ENCODE results near the gene CCDC51. TPM values are rescaled to one million over a fixed set of nuclear protein-coding genes. Genes with fewer than 3 reads are reported as not detected.

The CCDC51 gene
- total and polyA plus RNA-seq, 2 donors (not counting 1 experiment from before 2014, with no cell fraction given) = 5.0 to 5.9 TPM

GRCh38 chr3:48409291-48410201 is 30.4 kb downstream of the CCDC51 start:
- Mint-ChIP-seq H3K27ac (no peak overlapping the region), H3K4me1 (no peaks in the 10 kb centered on the region), H3K9me3 (ENCODE audit: insufficient read depth) (no peaks in the 10 kb centered on the region), H3K4me3 (no peak overlapping the region), H3K27me3 (no peaks in the 10 kb centered on the region)
- Histone ChIP-seq H3K4me2 (replicated peaks; ENCODE audit: low read depth, low read length, poor library complexity, severe bottlenecking) (no peak overlapping the region), H3K27me3 (replicated peaks in 1 of 4; ENCODE audit: control extremely low read depth in 1 of 4, control insufficient read depth in 3 of 4, insufficient read depth in 4 of 4, low read length in 3 of 4) (no peaks in the 10 kb centered on the region), H3K4me3 (ENCODE audit: control extremely low read depth in 1 of 5, extremely low read depth in 1 of 5, insufficient read depth in 1 of 5, low read depth in 2 of 5, low read length in 4 of 5) (no peak overlapping the region), H3K36me3 (replicated peaks in 1 of 2; ENCODE audit: control extremely low read depth in 1 of 2, control insufficient read depth in 1 of 2, extremely low read depth in 1 of 2, insufficient read depth in 2 of 2, low read length in 1 of 2) (no peaks in the 10 kb centered on the region), H3K27ac (ENCODE audit: low read length in 2 of 2) (no peak overlapping the region), H3K79me2 (ENCODE audit: control insufficient read depth, insufficient read depth, low read length) (no peaks in the 10 kb centered on the region), H3K9ac (ENCODE audit: low read length) (no peak overlapping the region), H3K4me1 (ENCODE audit: control insufficient read depth in 2 of 2, insufficient read depth in 2 of 2, low read length in 2 of 2) (no peaks in the 10 kb centered on the region), H3K9me3 (ENCODE audit: control extremely low read depth in 1 of 3, control insufficient read depth in 2 of 3, insufficient read depth in 1 of 3, low read length in 2 of 3) (no peaks in the 10 kb centered on the region), H2AFZ (ENCODE audit: insufficient read depth, low read depth, low read length, poor library complexity, severe bottlenecking) (no peak overlapping the region), H4K20me1 (ENCODE audit: control insufficient read depth, insufficient read depth, low read length, poor library complexity, severe bottlenecking) (no peaks in the 10 kb centered on the region)
- WGBS (ENCODE audit: insufficient coverage) = 94% methylated on average over 31 of the region's 31 CpGs
- ChIA-PET CTCF (interaction anchor here (0.9 to 1.8 kb wide), 4 partner anchors 9 to 106 kb away, joined by 3 to 12 read pairs (median 6); no protein-coding TSS in a partner anchor), POLR2A (no interaction called here)
- ATAC-seq (ENCODE audit: low read depth) = no peak
- TF ChIP-seq CTCF (IDR thresholded peaks at IDR 0.05) = no peak
- no peak for TF ChIP-seq EZH2 (IDR thresholded peaks at IDR 0.05; ENCODE audit: borderline replicate concordance, insufficient read depth, low read depth, low read length, poor library complexity, severe bottlenecking)
- no peak for DNase-seq
- intact Hi-C loops (cut with micrococcal nuclease) = no loop called here

- Histone ChIP-seq H3K4me3 (ENCODE audit: control extremely low read depth in 1 of 5, extremely low read depth in 1 of 5, insufficient read depth in 1 of 5, low read depth in 2 of 5, low read length in 4 of 5) (no peak overlapping the region), H3K27ac (ENCODE audit: low read length in 2 of 2) (no peak overlapping the region), H3K36me3 (replicated peaks in 1 of 2; ENCODE audit: control extremely low read depth in 1 of 2, control insufficient read depth in 1 of 2, extremely low read depth in 1 of 2, insufficient read depth in 2 of 2, low read length in 1 of 2) (no peaks in the 10 kb centered on the region), H4K20me1 (ENCODE audit: control insufficient read depth, insufficient read depth, low read length, poor library complexity, severe bottlenecking) (no peaks in the 10 kb centered on the region), H3K9me3 (ENCODE audit: control extremely low read depth in 1 of 3, control insufficient read depth in 2 of 3, insufficient read depth in 1 of 3, low read length in 2 of 3) (no peaks in the 10 kb centered on the region), H2AFZ (ENCODE audit: insufficient read depth, low read depth, low read length, poor library complexity, severe bottlenecking) (no peak overlapping the region), H3K4me1 (ENCODE audit: control insufficient read depth in 2 of 2, insufficient read depth in 2 of 2, low read length in 2 of 2) (no peaks in the 10 kb centered on the region), H3K79me2 (ENCODE audit: control insufficient read depth, insufficient read depth, low read length) (no peaks in the 10 kb centered on the region), H3K9ac (ENCODE audit: low read length) (no peak overlapping the region), H3K4me2 (replicated peaks; ENCODE audit: low read depth, low read length, poor library complexity, severe bottlenecking) (no peak overlapping the region), H3K27me3 (replicated peaks in 1 of 4; ENCODE audit: control extremely low read depth in 1 of 4, control insufficient read depth in 3 of 4, insufficient read depth in 4 of 4, low read length in 3 of 4) (no peaks in the 10 kb centered on the region)
- ChIA-PET POLR2A (no interaction called here), CTCF (interaction anchor here (0.9 to 1.8 kb wide), 3 partner anchors 8 to 107 kb away, joined by 3 to 12 read pairs (median 7); no protein-coding TSS in a partner anchor)
- no peaks in the 10 kb centered on the region for H3K4me1 Mint-ChIP-seq
- no peak for DNase-seq
- H3K27ac Mint-ChIP-seq = no peak overlapping the region
- no peak for ATAC-seq (ENCODE audit: low read depth)
- no peak for TF ChIP-seq EZH2 (IDR thresholded peaks at IDR 0.05; ENCODE audit: borderline replicate concordance, insufficient read depth, low read depth, low read length, poor library complexity, severe bottlenecking)
- TF ChIP-seq CTCF (IDR thresholded peaks at IDR 0.05) = no peak
- intact Hi-C loops (cut with micrococcal nuclease) = no loop called here
- no peak overlapping the region for H3K4me3 Mint-ChIP-seq
- no peaks in the 10 kb centered on the region for H3K9me3 Mint-ChIP-seq (ENCODE audit: insufficient read depth)
- WGBS (ENCODE audit: insufficient coverage) = 81% methylated on average over 4 of the region's 4 CpGs
- H3K27me3 Mint-ChIP-seq = no peaks in the 10 kb centered on the region
Observed at GRCh38 chr3:48408823-48409281, 31.1 kb downstream of the CCDC51 start.

Data from B cell (primary cell).